ENCODE measurements around the gene C1orf35. TPM values are rescaled to one million over a fixed set of nuclear protein-coding genes. Genes with fewer than 3 reads are reported as not detected.

The C1orf35 gene
- total and polyA plus RNA-seq, 9 of the 15 experiments (the other 6 are each of a cell fraction or from before 2014, with no cell fraction given): 3.2 to 48.7 (median 12.5) TPM

- TF ChIP-seq ARID4B (CRISPR knock-in tag; IDR thresholded peaks at IDR 0.05) (peak; percentile 19; the same call in 1 of the 2 replicates), REST (IDR thresholded peaks at IDR 0.05; ENCODE audit: borderline replicate concordance) (0 out of 2 replicates have a peak, but pooled peaks have one; percentile 1), REST (CRISPR knock-in tag; IDR thresholded peaks at IDR 0.05; ENCODE audit: low read depth) (no peak), SAP30 (IDR thresholded peaks at IDR 0.05; ENCODE audit: borderline replicate concordance, insufficient read depth, low read depth, low read length, poor library complexity, severe bottlenecking) (peak; percentile 26), USF1 (CRISPR knock-in tag; IDR thresholded peaks at IDR 0.05) (0 out of 2 replicates have a peak, but pooled peaks have one; percentile 10), ELK1 (CRISPR knock-in tag; IDR thresholded peaks at IDR 0.05) (no peak), ESRRB (CRISPR knock-in tag; IDR thresholded peaks at IDR 0.05; ENCODE audit: borderline replicate concordance) (no peak), RBBP5 (IDR thresholded peaks at IDR 0.05; ENCODE audit: borderline replicate concordance, insufficient read depth, low read length, poor library complexity, severe bottlenecking) (peak; percentile 67), TBP (optimal IDR thresholded peaks at IDR 0.05; ENCODE audit: low read depth, low read length) (peak; percentile 1), SUPT5H (IDR thresholded peaks at IDR 0.05) (0 out of 2 replicates have a peak, but pooled peaks have one; percentile 3)
Observed at GRCh38 chr1:228083871-228084278, 19.2 kb downstream of the C1orf35 start (continued).
